Calu3 (cell line): Measurements from ENCODE around the gene CCNF. TPM values are rescaled to one million over a fixed set of nuclear protein-coding genes. Genes with fewer than 3 reads are reported as not detected.

Experiments used
- BruUV-seq: library from RNA; stranded (reverse); fragments of 400-500 nt; replicated peaks from 2 replicates; lab custom pipeline; 2021; lab: Mats Ljungman, UMichigan
- CTCF ChIA-PET: fragments of 300-600 bp; sonication (Branson Sonifier 250); formaldehyde crosslinking; loops from one replicate; lab custom pipeline; 2022; ENCODE audit warnings: antibody characterized with exemption; lab: Charles Lee
- DNase-seq: peaks from one replicate; pipeline ENCODE4 v3.0.0; 2022
- H3K27ac Mint-ChIP-seq: one replicate; pipeline ENCODE4 v1.8.0; 2022; ENCODE audit warnings: mixed read lengths; ENCODE audit not compliant: unreplicated experiment
- H3K27me3 Mint-ChIP-seq: one replicate; pipeline ENCODE4 v1.8.0; 2022; ENCODE audit warnings: mixed read lengths; ENCODE audit not compliant: unreplicated experiment
- H3K36me3 Mint-ChIP-seq: one replicate; pipeline ENCODE4 v1.8.0; 2022; ENCODE audit warnings: mild to moderate bottlenecking, moderate library complexity, mixed read lengths; ENCODE audit not compliant: insufficient read depth, unreplicated experiment
- H3K4me1 Mint-ChIP-seq: one replicate; pipeline ENCODE4 v1.8.0; 2022; ENCODE audit warnings: mild to moderate bottlenecking, low read depth, mixed read lengths; ENCODE audit not compliant: unreplicated experiment
- H3K4me3 Mint-ChIP-seq: one replicate; pipeline ENCODE4 v1.8.0; 2022; ENCODE audit warnings: mild to moderate bottlenecking, low read depth, moderate library complexity, mixed read lengths; ENCODE audit not compliant: unreplicated experiment
- H3K9me3 Mint-ChIP-seq: one replicate; pipeline ENCODE4 v1.8.0; 2022; ENCODE audit warnings: low read depth, mixed read lengths; ENCODE audit not compliant: unreplicated experiment
- CTCF ChIP-seq: fragments of 200-600 bp; IDR thresholded peaks from one replicate; pipeline ENCODE4 v1.8.0; 2022; ENCODE audit warnings: antibody characterized with exemption; ENCODE audit not compliant: unreplicated experiment
- intact Hi-C: fragments of 100-400 bp; cut with micrococcal nuclease; formaldehyde crosslinking; loops from one replicate; pipeline ENCODE4 v1.10.0; 2022; ENCODE audit not compliant: unreplicated experiment
- total RNA-seq: library from RNA; stranded (reverse); gene quantifications from 2 replicates; pipeline ENCODE4 v1.2.3, GENCODE V29; 2022

Gene CCNF
- total RNA-seq, 1 experiment from 2014 or later = 54.5 TPM

DNA sequence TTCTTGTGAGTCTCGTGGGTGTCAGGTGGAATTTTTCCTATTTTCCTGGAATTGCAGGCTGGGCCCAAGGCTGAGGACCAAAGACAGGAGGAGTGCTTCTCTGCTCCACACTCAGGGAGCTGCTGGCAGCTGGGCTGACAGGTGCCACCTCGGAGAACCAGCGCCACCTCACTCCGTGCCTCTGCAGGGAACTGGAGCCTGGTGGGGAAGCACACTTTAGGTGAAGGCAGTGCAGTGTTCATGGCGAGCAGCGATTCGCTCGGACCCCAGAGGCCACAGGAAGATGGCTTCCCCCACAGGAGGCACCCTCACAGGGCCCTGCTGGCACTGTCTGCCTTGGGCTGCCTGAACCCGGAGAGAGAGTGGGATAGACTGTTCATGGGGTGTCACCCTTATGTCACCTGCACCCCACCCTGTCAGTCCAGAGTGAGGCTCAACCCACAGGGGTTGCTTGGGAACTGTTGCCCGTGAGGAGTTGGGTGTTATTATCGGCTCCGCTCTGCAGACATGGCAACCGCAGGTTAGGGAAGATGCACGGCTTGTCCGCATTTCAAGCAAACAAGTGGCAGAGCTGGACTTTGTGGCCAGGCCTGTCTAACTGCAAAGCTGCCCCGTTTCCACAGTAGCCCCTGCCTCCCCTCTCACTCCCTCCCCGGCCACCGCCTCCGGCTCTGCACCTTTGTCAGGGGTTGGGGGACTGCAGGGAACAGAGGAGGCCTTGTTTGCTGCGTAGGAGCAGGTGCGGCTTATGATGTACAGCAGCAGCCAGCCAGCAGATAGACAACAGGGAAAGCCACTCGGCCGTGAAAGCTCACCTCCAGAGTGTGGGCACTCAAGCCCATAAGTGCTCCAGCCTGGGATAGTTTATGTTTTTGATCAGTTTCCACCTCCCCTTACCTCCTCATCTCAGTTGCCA, 61.2 kb downstream of the CCNF start:
- DNase-seq = no peak
- Mint-ChIP-seq H3K36me3 (peaks cover 9% of the 10 kb centered on the region), H3K27ac (no peak overlapping the region), H3K4me3 (no peak overlapping the region), H3K27me3 (no peaks in the 10 kb centered on the region), H3K4me1 (peaks cover 7% of the 10 kb centered on the region), H3K9me3 (no peaks in the 10 kb centered on the region)
- intact Hi-C loops = no loop called here
- TF ChIP-seq CTCF = no peak
- no TSS peak for BruUV-seq
- CTCF ChIA-PET = no interaction called here

DNA sequence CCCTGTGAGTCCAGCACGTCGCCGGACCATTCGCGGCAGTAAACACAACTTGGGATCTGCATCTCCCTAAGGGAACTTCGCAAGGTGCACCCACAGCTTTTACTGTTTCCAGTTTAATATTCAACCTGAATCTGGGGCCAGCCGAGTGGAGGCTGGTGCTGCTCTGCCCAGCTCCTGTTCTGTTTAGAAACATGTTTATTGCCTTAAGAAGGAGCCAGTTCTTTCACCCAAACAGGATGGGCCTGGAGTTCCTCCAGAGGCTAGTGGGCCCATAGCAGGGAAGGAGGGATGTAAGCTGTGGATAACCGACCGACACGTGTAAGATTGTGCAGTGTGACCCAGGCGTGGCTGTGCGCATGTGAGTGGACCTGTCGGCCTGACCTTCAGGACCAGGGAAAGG, 63.0 kb downstream of the CCNF start:
- BruUV-seq = no TSS peak
- H3K27me3 Mint-ChIP-seq = no peaks in the 10 kb centered on the region
- H3K4me3 Mint-ChIP-seq = no peak overlapping the region
- CTCF ChIA-PET = no interaction called here
- intact Hi-C loops = no loop called here
- DNase-seq = no peak
- no peak for TF ChIP-seq CTCF
- H3K27ac Mint-ChIP-seq = no peak overlapping the region
- peaks cover 4% of the 10 kb centered on the region for H3K4me1 Mint-ChIP-seq
- peaks cover 5% of the 10 kb centered on the region for H3K36me3 Mint-ChIP-seq
- H3K9me3 Mint-ChIP-seq = no peaks in the 10 kb centered on the region

- Mint-ChIP-seq H3K27ac (no peak overlapping the region), H3K9me3 (no peaks in the 10 kb centered on the region), H3K4me1 (no peaks in the 10 kb centered on the region), H3K4me3 (no peak overlapping the region), H3K27me3 (no peaks in the 10 kb centered on the region), H3K36me3 (no peaks in the 10 kb centered on the region)
- DNase-seq = no peak
- BruUV-seq = no TSS peak
- intact Hi-C loops = no loop called here
- CTCF ChIA-PET = no interaction called here
- TF ChIP-seq CTCF = no peak
Measured at GRCh38 chr16:2493605-2494004, 64.4 kb downstream of the CCNF start.

DNA sequence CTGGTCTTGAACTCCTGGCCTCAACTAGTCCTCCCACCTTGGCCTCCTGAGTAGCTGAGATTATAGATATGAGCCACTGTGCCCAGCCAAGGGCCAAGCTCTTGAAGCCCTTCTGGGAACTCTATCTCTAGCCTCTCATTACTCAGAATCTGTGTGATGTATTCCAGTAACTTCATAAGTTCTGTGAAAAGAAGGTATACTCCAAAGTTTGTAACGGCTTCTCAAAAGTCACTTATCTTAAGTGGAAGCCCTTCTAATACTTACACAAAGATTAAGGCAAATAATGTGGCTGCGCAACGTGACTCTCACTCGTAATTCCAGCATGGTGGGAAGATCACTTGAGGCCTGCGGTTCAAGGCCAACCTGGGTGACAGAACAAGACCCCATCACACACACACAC, 65.4 kb downstream of the CCNF start:
- no peak for DNase-seq
- no peaks in the 10 kb centered on the region for H3K9me3 Mint-ChIP-seq
- BruUV-seq = no TSS peak
- no peak overlapping the region for H3K27ac Mint-ChIP-seq
- CTCF ChIA-PET = interaction anchor here (0.7 kb wide), 1 partner anchor 109 kb away, joined by 3 read pairs; no protein-coding TSS in a partner anchor
- TF ChIP-seq CTCF = no peak
- H3K4me3 Mint-ChIP-seq = no peak overlapping the region
- no peaks in the 10 kb centered on the region for H3K27me3 Mint-ChIP-seq
- H3K36me3 Mint-ChIP-seq = no peaks in the 10 kb centered on the region
- intact Hi-C loops = no loop called here
- H3K4me1 Mint-ChIP-seq = no peaks in the 10 kb centered on the region
